ENCODE measurements around the gene TBPL1.

TBPL1 gene

GRCh38 chr6:133980168-133980567, 27.1 kb downstream of the TBPL1 start:
- no peak for TF ChIP-seq CTCF (IDR thresholded peaks at IDR 0.05; ENCODE audit: control extremely low read depth, extremely low read depth, low read depth, missing control alignments)
- CTCF ChIA-PET = interaction anchor here (1.3 to 4.5 kb wide), 5 partner anchors 10 to 84 kb away, joined by 4 to 21 read pairs (median 6); no protein-coding TSS in a partner anchor
- no peak for DNase-seq (ENCODE audit: extremely low spot score)
- POLR2A ChIA-PET = no interaction called here

- no peak for TF ChIP-seq CTCF (IDR thresholded peaks at IDR 0.05; ENCODE audit: control extremely low read depth, extremely low read depth, low read depth, missing control alignments)
- CTCF ChIA-PET = interaction anchor here (4.0 kb wide), 1 partner anchor 10 kb away, joined by 40 read pairs; no protein-coding TSS in a partner anchor
- no peak for DNase-seq (ENCODE audit: extremely low spot score)
- POLR2A ChIA-PET = no interaction called here
These were observed 30.3 kb downstream of the TBPL1 start for GRCh38 chr6:133983099-133983939.

GRCh38 chr6:133985970-133986369, 32.9 kb downstream of the TBPL1 start:
- POLR2A ChIA-PET = no interaction called here
- no peak for TF ChIP-seq CTCF (IDR thresholded peaks at IDR 0.05; ENCODE audit: control extremely low read depth, extremely low read depth, low read depth, missing control alignments)
- CTCF ChIA-PET = interaction anchor here (1.2 to 2.1 kb wide), 3 partner anchors 11 to 61 kb away, joined by 3 to 9 read pairs (median 4); no protein-coding TSS in a partner anchor
- no peak for DNase-seq (ENCODE audit: extremely low spot score)

- ChIA-PET CTCF (interaction anchor here (0.9 to 2.4 kb wide), 4 partner anchors 11 to 63 kb away, joined by 3 to 14 read pairs (median 6); no protein-coding TSS in a partner anchor), POLR2A (no interaction called here)
- no peak for DNase-seq (ENCODE audit: extremely low spot score)
- no peak for TF ChIP-seq CTCF (IDR thresholded peaks at IDR 0.05; ENCODE audit: control extremely low read depth, extremely low read depth, low read depth, missing control alignments)
These were observed 33.9 kb downstream of the TBPL1 start for GRCh38 chr6:133986942-133987341.

GRCh38 chr6:133989525-133989924, 36.5 kb downstream of the TBPL1 start:
- CTCF ChIA-PET = interaction anchor here (1.0 to 5.2 kb wide), 7 partner anchors 10 to 122 kb away, joined by 3 to 28 read pairs (median 4); no protein-coding TSS in a partner anchor
- DNase-seq (ENCODE audit: extremely low spot score) = no peak
- no peak for TF ChIP-seq CTCF (IDR thresholded peaks at IDR 0.05; ENCODE audit: control extremely low read depth, extremely low read depth, low read depth, missing control alignments)
- POLR2A ChIA-PET = no interaction called here

- DNase-seq (ENCODE audit: extremely low spot score) = no peak
- CTCF ChIA-PET = interaction anchor here (0.6 to 5.2 kb wide), 7 partner anchors 9 to 122 kb away, joined by 3 to 28 read pairs (median 3); no protein-coding TSS in a partner anchor
- TF ChIP-seq CTCF (IDR thresholded peaks at IDR 0.05; ENCODE audit: control extremely low read depth, extremely low read depth, low read depth, missing control alignments) = no peak
- POLR2A ChIA-PET = no interaction called here
These were observed 37.3 kb downstream of the TBPL1 start for GRCh38 chr6:133990321-133990720.

All from GM10248 (cell line).